GM12801 (cell line): ENCODE results near the gene CPA3.

Experiments
- CTCF ChIP-seq: IDR thresholded peaks from one replicate; pipeline ENCODE4 v1.5.1; 2011; ENCODE audit warnings: control low read depth; ENCODE audit not compliant: insufficient read length; ENCODE audit errors: extremely low read depth

CPA3 gene

GRCh38 chr3:148879256-148879655 is 14.2 kb downstream of the CPA3 start:
- TF ChIP-seq CTCF: no peak

- no peak for TF ChIP-seq CTCF
Observed at GRCh38 chr3:148880681-148881080, 15.6 kb downstream of the CPA3 start.

GRCh38 chr3:148881286-148881685 is 16.2 kb downstream of the CPA3 start:
- TF ChIP-seq CTCF: no peak

GRCh38 chr3:148882288-148882687 is 17.2 kb downstream of the CPA3 start:
- TF ChIP-seq CTCF: no peak

GRCh38 chr3:148883163-148883562 is 18.1 kb downstream of the CPA3 start:
- no peak for TF ChIP-seq CTCF

GRCh38 chr3:148884261-148884660 is 19.2 kb downstream of the CPA3 start:
- TF ChIP-seq CTCF: no peak

GRCh38 chr3:148889828-148890227 is 24.7 kb downstream of the CPA3 start:
- no peak for TF ChIP-seq CTCF

- no peak for TF ChIP-seq CTCF
Observed at GRCh38 chr3:148896062-148896461, 31.0 kb downstream of the CPA3 start.
